ENCODE results near the gene MS4A1.

DNA sequence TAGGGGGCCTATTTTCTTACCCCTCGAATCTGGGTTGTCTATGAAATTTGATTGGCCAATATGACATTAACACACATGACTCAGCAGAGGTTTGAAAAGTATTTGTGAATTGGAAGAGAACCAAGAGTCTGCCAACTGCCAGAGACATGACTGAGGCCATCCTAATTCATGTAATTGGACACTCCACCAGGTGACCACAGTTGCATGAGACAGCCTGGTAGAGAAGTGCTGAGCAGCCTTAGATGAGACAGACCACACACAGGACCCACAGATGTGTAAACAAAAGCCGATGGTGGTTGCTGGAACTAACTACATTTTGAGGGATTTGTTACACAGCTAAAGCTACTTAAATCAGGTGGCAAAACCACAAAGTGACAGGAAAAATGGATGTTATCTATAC is 27.1 kb upstream of the MS4A1 start:
- TF ChIP-seq, protein P1, sequence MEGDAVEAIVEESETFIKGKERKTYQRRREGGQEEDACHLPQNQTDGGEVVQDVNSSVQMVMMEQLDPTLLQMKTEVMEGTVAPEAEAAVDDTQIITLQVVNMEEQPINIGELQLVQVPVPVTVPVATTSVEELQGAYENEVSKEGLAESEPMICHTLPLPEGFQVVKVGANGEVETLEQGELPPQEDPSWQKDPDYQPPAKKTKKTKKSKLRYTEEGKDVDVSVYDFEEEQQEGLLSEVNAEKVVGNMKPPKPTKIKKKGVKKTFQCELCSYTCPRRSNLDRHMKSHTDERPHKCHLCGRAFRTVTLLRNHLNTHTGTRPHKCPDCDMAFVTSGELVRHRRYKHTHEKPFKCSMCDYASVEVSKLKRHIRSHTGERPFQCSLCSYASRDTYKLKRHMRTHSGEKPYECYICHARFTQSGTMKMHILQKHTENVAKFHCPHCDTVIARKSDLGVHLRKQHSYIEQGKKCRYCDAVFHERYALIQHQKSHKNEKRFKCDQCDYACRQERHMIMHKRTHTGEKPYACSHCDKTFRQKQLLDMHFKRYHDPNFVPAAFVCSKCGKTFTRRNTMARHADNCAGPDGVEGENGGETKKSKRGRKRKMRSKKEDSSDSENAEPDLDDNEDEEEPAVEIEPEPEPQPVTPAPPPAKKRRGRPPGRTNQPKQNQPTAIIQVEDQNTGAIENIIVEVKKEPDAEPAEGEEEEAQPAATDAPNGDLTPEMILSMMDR (IDR thresholded peaks at IDR 0.05; ENCODE audit: insufficient read depth, low read length): no peak
- TF ChIP-seq POLR2AphosphoS5 (IDR thresholded peaks at IDR 0.05; ENCODE audit: low read depth) (no peak), SPI1 (IDR thresholded peaks at IDR 0.05; ENCODE audit: borderline replicate concordance, low read depth) (no peak)
- TF ChIP-seq, protein P2, sequence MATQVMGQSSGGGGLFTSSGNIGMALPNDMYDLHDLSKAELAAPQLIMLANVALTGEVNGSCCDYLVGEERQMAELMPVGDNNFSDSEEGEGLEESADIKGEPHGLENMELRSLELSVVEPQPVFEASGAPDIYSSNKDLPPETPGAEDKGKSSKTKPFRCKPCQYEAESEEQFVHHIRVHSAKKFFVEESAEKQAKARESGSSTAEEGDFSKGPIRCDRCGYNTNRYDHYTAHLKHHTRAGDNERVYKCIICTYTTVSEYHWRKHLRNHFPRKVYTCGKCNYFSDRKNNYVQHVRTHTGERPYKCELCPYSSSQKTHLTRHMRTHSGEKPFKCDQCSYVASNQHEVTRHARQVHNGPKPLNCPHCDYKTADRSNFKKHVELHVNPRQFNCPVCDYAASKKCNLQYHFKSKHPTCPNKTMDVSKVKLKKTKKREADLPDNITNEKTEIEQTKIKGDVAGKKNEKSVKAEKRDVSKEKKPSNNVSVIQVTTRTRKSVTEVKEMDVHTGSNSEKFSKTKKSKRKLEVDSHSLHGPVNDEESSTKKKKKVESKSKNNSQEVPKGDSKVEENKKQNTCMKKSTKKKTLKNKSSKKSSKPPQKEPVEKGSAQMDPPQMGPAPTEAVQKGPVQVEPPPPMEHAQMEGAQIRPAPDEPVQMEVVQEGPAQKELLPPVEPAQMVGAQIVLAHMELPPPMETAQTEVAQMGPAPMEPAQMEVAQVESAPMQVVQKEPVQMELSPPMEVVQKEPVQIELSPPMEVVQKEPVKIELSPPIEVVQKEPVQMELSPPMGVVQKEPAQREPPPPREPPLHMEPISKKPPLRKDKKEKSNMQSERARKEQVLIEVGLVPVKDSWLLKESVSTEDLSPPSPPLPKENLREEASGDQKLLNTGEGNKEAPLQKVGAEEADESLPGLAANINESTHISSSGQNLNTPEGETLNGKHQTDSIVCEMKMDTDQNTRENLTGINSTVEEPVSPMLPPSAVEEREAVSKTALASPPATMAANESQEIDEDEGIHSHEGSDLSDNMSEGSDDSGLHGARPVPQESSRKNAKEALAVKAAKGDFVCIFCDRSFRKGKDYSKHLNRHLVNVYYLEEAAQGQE (IDR thresholded peaks at IDR 0.05; ENCODE audit: insufficient replicate concordance, low read depth): no peak

Data from HL-60 (cell line).